HFF-Myc (cell line): ENCODE measurements around the gene CFAP70.
"Not testable (repeated sequence)": the region's sequence is repeated elsewhere in the genome, so short reads cannot be mapped to it uniquely, and the experiment has no call there.

ENCODE experiments used
- DNase-seq: peaks from one replicate; pipeline ENCODE4 v3.0.0-alpha.2; 2011; ENCODE audit warnings: low read depth; ENCODE audit errors: extremely low read depth
- H3K4me3 ChIP-seq: replicated peaks from 2 replicates; pipeline ENCODE4 v1.5.1; 2011; ENCODE audit warnings: low read depth, mild to moderate bottlenecking, control low read depth, low read length
- TF ChIP-seq, protein P1 (sequence below): IDR thresholded peaks from 2 replicates; pipeline ENCODE4 v1.5.1; 2012; ENCODE audit warnings: mild to moderate bottlenecking, low read depth, low read length, control low read depth; ENCODE audit errors: missing control alignments

Gene CFAP70

DNA sequence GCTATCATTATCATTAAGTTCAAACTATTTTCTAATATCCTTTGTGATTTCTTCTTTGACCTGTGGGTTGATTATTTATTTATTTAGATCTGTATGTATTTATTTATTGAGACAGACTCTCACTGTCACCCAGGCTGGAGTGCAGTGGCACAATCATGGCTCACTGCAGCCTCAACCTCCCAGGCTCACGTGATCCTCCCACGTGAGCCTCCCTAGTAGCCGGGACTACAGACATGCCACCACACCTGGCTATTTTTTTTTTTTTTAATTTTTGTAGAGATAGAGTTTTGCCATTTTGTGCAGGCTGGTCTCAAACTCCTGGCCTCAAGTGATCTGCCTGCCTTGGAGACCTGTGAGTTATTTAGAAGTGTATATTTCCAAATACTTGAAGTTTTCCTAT, 77.6 kb downstream of the CFAP70 start:
- no peak for DNase-seq
- no peak overlapping the region for H3K4me3 ChIP-seq
- TF ChIP-seq, protein P1, sequence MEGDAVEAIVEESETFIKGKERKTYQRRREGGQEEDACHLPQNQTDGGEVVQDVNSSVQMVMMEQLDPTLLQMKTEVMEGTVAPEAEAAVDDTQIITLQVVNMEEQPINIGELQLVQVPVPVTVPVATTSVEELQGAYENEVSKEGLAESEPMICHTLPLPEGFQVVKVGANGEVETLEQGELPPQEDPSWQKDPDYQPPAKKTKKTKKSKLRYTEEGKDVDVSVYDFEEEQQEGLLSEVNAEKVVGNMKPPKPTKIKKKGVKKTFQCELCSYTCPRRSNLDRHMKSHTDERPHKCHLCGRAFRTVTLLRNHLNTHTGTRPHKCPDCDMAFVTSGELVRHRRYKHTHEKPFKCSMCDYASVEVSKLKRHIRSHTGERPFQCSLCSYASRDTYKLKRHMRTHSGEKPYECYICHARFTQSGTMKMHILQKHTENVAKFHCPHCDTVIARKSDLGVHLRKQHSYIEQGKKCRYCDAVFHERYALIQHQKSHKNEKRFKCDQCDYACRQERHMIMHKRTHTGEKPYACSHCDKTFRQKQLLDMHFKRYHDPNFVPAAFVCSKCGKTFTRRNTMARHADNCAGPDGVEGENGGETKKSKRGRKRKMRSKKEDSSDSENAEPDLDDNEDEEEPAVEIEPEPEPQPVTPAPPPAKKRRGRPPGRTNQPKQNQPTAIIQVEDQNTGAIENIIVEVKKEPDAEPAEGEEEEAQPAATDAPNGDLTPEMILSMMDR: no peak

DNA sequence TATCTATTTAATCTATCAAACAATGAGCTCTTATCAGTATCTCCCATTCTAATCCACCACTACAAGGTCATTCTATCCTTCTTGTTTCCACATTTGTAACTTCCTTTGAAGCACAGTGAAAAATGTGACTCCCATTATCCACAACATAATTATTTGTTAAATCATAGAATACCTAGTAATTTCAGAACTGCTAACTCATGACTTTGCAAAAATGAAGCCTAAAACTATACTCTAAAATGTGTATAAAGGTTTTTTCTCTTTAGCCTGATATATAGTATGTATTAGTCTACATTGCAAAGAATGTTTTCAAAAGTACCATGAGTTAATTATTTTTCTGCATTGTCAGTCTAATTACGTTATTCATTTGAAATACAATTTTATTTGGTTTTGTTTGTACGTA, 94.2 kb downstream of the CFAP70 start:
- H3K4me3 ChIP-seq: no peak overlapping the region
- DNase-seq: no peak
- TF ChIP-seq, protein P1: no peak

DNA sequence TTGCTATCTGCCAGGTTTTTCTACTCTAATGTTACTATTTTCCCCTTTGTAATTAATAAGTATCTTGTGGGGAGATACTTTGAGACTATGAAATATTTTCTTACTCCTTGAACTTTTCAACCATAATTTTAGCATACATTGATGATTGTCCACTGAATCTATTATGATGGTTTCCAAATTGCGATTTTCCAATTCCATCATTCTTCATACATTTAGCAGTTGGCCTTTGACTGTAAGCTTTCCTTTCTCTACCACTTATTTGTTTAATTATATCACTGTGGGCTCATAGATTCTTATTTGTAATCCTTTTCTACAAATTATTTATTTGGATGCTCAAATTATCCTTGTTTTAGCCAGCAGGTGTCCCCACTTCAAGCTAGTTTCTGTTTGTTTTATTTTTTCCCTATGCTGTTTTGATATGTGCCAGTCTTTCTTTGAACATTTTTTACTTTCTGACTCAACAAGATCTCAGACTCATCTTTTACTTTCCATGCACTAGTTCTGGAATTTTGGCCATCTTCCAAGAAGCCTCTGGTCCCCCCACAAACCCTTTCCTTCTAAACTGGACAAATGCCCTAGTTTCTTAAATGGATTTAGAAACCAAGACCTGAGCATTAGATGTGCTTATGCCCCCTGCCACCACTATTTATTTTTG, 94.8 kb downstream of the CFAP70 start:
- no peak overlapping the region for H3K4me3 ChIP-seq
- no peak for DNase-seq
- TF ChIP-seq, protein P1: peak; percentile 42

DNA sequence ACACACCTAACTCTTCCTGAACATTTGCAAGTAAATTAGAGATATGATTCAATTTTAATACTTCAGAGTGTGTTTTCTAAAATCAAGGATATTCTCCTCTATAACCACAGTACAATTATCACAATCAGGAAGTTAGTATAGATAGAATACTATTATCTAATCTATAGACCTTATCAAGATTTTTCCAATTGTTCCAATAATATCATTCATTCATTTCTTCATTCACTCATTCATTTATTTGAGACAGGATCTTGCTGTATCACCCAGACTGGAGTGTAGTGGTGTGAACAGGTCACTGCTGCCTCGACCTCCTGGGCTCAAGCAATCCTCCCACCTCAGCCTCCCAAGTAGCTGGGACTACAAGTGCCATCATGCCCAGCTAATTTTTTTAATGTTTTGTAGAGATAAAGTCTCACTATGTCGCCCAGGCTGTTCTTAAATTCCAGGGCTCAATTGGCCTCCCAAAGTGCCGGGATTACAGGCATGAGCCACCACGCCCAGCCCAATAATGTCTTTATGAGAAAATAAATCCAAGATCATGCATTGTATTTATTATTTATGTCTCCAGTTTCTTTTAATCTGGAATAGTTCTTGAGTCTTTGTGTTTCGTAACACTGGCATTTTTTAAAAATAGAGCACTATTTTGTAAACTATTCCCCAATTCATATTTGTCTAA, 95.6 kb downstream of the CFAP70 start:
- DNase-seq: no peak
- H3K4me3 ChIP-seq: no peak overlapping the region
- TF ChIP-seq, protein P1: no peak

DNA sequence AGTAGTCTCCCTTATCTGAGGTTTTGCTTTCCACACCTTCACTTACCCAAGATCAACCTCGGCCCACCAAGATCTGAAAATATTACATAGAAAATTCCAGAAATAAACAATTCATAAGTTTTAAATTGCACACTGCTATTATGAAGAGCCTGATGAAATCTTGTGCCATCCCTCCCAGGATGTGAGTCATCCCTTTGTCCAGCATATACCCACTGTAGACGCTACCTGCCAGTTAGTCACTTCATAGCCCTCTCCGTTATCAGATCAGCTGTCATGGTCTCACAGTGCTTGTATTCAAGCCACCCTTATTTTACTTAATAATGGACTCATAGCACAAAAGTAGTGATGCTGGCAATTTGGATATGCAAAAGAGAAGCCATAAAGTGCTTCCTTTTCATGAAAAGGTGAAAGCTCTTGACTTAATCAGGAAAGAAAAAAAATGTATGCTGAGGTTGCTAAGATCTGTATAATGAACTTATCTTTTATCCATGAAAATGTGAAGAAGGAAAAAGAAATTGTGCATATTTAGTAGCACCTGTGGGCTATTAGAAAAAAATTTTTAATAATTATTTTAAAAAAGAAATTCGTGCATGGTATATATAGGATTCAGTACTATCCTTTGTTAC, 96.4 kb downstream of the CFAP70 start:
- no peak for DNase-seq
- TF ChIP-seq, protein P1: no peak
- no peak overlapping the region for H3K4me3 ChIP-seq

DNA sequence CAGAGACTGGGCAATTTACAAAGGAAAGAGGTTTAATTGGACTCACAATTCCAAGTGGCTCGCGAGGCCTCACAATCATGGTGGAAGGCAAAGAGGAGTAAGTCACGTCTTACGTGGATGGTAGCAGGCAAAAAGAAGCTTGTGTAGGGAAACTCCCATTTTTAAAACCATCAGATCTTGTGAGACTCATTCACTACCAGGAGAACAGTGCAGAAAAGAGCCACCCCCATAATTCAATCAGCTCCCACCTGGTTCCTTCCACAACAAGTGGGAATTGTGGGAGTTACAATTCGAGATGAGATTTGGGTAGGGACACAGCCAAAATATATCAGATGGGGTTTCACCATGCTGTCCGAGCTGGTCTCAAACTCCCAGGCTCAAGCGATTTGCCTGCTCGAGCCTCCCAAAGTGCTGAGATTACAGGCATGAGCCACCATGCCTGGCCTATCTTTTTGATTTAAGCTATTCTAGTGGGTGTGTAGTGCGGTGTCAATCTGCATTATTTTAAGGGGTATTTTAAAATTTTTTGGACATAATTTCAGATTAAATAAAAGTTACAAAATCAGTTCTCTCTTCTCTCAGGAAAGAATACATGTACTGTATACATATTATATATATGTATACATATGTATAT, 97.2 kb downstream of the CFAP70 start:
- TF ChIP-seq, protein P1: no peak
- no peak for DNase-seq
- no peak overlapping the region for H3K4me3 ChIP-seq

DNA sequence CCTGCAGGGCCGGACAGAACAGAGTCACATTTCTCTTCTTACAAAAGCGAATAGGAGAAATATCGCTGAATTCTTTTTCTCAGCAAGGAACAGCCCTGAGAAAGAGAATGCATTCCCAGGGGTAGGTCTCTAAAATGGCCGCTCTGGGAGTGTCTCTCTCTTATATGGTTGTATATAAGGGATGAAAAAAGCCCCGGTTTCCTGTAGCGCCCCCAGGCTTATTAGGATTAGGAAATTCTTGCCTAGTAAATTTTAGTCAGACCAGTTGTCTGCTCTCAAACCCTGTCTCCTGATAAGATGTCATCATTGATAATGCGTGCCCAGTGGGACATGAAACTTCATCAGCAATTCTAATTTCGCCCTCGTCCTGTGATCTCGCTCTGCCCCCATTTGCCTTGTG, 100.1 kb downstream of the CFAP70 start:
- not testable (repeated sequence) for DNase-seq

More for the DNA sequence above, 100.1 kb downstream of the CFAP70 start:
- H3K4me3 ChIP-seq: not testable (repeated sequence)
